Measurements from ENCODE around the gene UCN3. TPM values are rescaled to one million over a fixed set of nuclear protein-coding genes. Genes with fewer than 3 reads are reported as not detected.
A peak's percentile ranks its signal among the peaks of the same experiment; 100 is the strongest.
"Not testable (repeated sequence)": the region's sequence is repeated elsewhere in the genome, so short reads cannot be mapped to it uniquely, and the experiment has no call there.

The UCN3 gene
- total RNA-seq, 1 donor from 2014 or later = not detected

GRCh38 chr10:5404208-5405041 is 39.7 kb downstream of the UCN3 start, which contains the start of gene TUBAL3:
Gene TUBAL3, minus strand, starts transcription at chr10:5404828. Its CDS starts 36 bp downstream, at chr10:5404792.
- Mint-ChIP-seq H3K9me3 (peaks cover 4% of the 10 kb centered on the region), H3K27ac (no peak within 1 kb of the TSS), H3K36me3 (ENCODE audit: low read depth) (no peaks in the 10 kb centered on the region), H3K4me1 (no peaks in the 10 kb centered on the region), H3K4me3 (no peak within 1 kb of the TSS), H3K27me3 (peaks cover 33% of the 10 kb centered on the region)
- intact Hi-C loops (cut with micrococcal nuclease) = no loop called here
- DNase-seq = no peak

GRCh38 chr10:5406918-5407317 is 42.2 kb downstream of the UCN3 start:
- intact Hi-C loops (cut with micrococcal nuclease) = no loop called here
- H3K9me3 Mint-ChIP-seq = no peaks in the 10 kb centered on the region
- no peak for DNase-seq
- no peaks in the 10 kb centered on the region for H3K4me1 Mint-ChIP-seq
- H3K27ac Mint-ChIP-seq = no peak overlapping the region
- H3K27me3 Mint-ChIP-seq = peaks cover 36% of the 10 kb centered on the region
- H3K36me3 Mint-ChIP-seq (ENCODE audit: low read depth) = no peaks in the 10 kb centered on the region
- no peak overlapping the region for H3K4me3 Mint-ChIP-seq

- not testable (repeated sequence) for H3K4me3 Mint-ChIP-seq
Observed at GRCh38 chr10:5410787-5411186, 46.0 kb downstream of the UCN3 start.

GRCh38 chr10:5411941-5412276 is 47.1 kb downstream of the UCN3 start:
- Mint-ChIP-seq H3K4me3 (no peak overlapping the region), H3K9me3 (peaks cover 1% of the 10 kb centered on the region)

More at GRCh38 chr10:5410787-5411186, 46.0 kb downstream of the UCN3 start:
- H3K4me1 Mint-ChIP-seq; DNase-seq; intact Hi-C loops (cut with micrococcal nuclease); H3K27ac Mint-ChIP-seq; H3K36me3 Mint-ChIP-seq (ENCODE audit: low read depth); H3K9me3 Mint-ChIP-seq: not testable (repeated sequence)
- H3K27me3 Mint-ChIP-seq = peaks cover 27% of the 10 kb centered on the region

GRCh38 chr10:5412277-5412941 is 47.6 kb downstream of the UCN3 start, which contains the start of gene NET1:
Gene NET1, plus strand, starts transcription at chr10:5412557. Its CDS starts 136 bp downstream, at chr10:5412693.
- Mint-ChIP-seq H3K4me1 (peaks cover 8% of the 10 kb centered on the region), H3K27me3 (peaks cover 25% of the 10 kb centered on the region), H3K36me3 (ENCODE audit: low read depth) (peaks cover 12% of the 10 kb centered on the region), H3K9me3 (peaks cover 4% of the 10 kb centered on the region), H3K4me3 (no peak within 1 kb of the TSS), H3K27ac (peak within 1 kb of the TSS; percentile 43)
- peak; percentile 93 for DNase-seq
- intact Hi-C loops (cut with micrococcal nuclease) = no loop called here

More at GRCh38 chr10:5411941-5412276, 47.1 kb downstream of the UCN3 start:
- no peak for DNase-seq
- peaks cover 6% of the 10 kb centered on the region for H3K4me1 Mint-ChIP-seq
- H3K36me3 Mint-ChIP-seq (ENCODE audit: low read depth) = peaks cover 7% of the 10 kb centered on the region
- peaks cover 25% of the 10 kb centered on the region for H3K27me3 Mint-ChIP-seq
- H3K27ac Mint-ChIP-seq = peak overlapping the region; percentile 43
- intact Hi-C loops (cut with micrococcal nuclease) = no loop called here

GRCh38 chr10:5413012-5413938 is 48.5 kb downstream of the UCN3 start:
- peaks cover 19% of the 10 kb centered on the region for H3K27me3 Mint-ChIP-seq
- DNase-seq = peak; percentile 61
- intact Hi-C loops (cut with micrococcal nuclease) = no loop called here

GRCh38 chr10:5416981-5417380 is 52.2 kb downstream of the UCN3 start:
- intact Hi-C loops (cut with micrococcal nuclease) = no loop called here
- Mint-ChIP-seq H3K36me3 (ENCODE audit: low read depth) (peaks cover 32% of the 10 kb centered on the region), H3K4me3 (no peak overlapping the region), H3K27me3 (no peaks in the 10 kb centered on the region), H3K27ac (no peak overlapping the region), H3K9me3 (peaks cover 29% of the 10 kb centered on the region), H3K4me1 (peaks cover 13% of the 10 kb centered on the region)
- no peak for DNase-seq

More at GRCh38 chr10:5413012-5413938, 48.5 kb downstream of the UCN3 start:
- H3K36me3 Mint-ChIP-seq (ENCODE audit: low read depth) = peaks cover 14% of the 10 kb centered on the region
- peaks cover 10% of the 10 kb centered on the region for H3K9me3 Mint-ChIP-seq
- H3K27ac Mint-ChIP-seq = no peak overlapping the region
- H3K4me3 Mint-ChIP-seq = no peak overlapping the region
- peaks cover 10% of the 10 kb centered on the region for H3K4me1 Mint-ChIP-seq

- H3K27ac Mint-ChIP-seq = no peak overlapping the region
- H3K4me1 Mint-ChIP-seq = peaks cover 10% of the 10 kb centered on the region
- no peaks in the 10 kb centered on the region for H3K27me3 Mint-ChIP-seq
- no peak for DNase-seq
- peaks cover 33% of the 10 kb centered on the region for H3K36me3 Mint-ChIP-seq (ENCODE audit: low read depth)
- intact Hi-C loops (cut with micrococcal nuclease) = no loop called here
- peaks cover 29% of the 10 kb centered on the region for H3K9me3 Mint-ChIP-seq
- no peak overlapping the region for H3K4me3 Mint-ChIP-seq
Observed at GRCh38 chr10:5418584-5418983, 53.8 kb downstream of the UCN3 start.

- Mint-ChIP-seq H3K36me3 (ENCODE audit: low read depth) (peaks cover 33% of the 10 kb centered on the region), H3K27ac (no peak overlapping the region), H3K4me3 (no peak overlapping the region), H3K27me3 (no peaks in the 10 kb centered on the region), H3K9me3 (peaks cover 29% of the 10 kb centered on the region), H3K4me1 (peaks cover 10% of the 10 kb centered on the region)
- intact Hi-C loops (cut with micrococcal nuclease) = no loop called here
- no peak for DNase-seq
Observed at GRCh38 chr10:5419466-5420094, 54.8 kb downstream of the UCN3 start.

- no peak for DNase-seq
- H3K27me3 Mint-ChIP-seq = no peaks in the 10 kb centered on the region
- H3K4me1 Mint-ChIP-seq = peaks cover 7% of the 10 kb centered on the region
- H3K36me3 Mint-ChIP-seq (ENCODE audit: low read depth) = peaks cover 25% of the 10 kb centered on the region
- no peak overlapping the region for H3K27ac Mint-ChIP-seq
- H3K9me3 Mint-ChIP-seq = peaks cover 15% of the 10 kb centered on the region
- intact Hi-C loops (cut with micrococcal nuclease) = no loop called here
- no peak overlapping the region for H3K4me3 Mint-ChIP-seq
Observed at GRCh38 chr10:5423771-5424170, 59.0 kb downstream of the UCN3 start.

Other genes with a start within 250 kb of the UCN3 start
- not detected in 2 replicates for gene AKR1C8, start 179.8 kb upstream of the UCN3 start, total RNA-seq
- gene AKR1C4, start 168.1 kb upstream of the UCN3 start, total RNA-seq = not detected in 2 replicates
- gene TUBAL3, start 39.9 kb downstream of the UCN3 start, total RNA-seq = 0.14 TPM in 1 of 2 replicates, not detected in the other
- 35.1 and 40.3 TPM in 2 replicates for gene NET1, start 47.6 kb downstream of the UCN3 start, total RNA-seq
- not detected in 2 replicates for gene CALML5, start 134.6 kb downstream of the UCN3 start, total RNA-seq
- gene CALML3, start 160.0 kb downstream of the UCN3 start, total RNA-seq = not detected in 2 replicates

Data from activated CD4-positive, alpha-beta T cell treated with anti-CD3 and anti-CD28 coated beads, Interleukin-2, amount 10 ng/mL, durations not matched to agents 24 days and 14 days (primary cell).